ENCODE results near the gene MSANTD3. TPM values are rescaled to one million over a fixed set of nuclear protein-coding genes. Genes with fewer than 3 reads are reported as not detected.

Gene MSANTD3
- total and polyA plus RNA-seq, 9 of the 15 experiments (the other 6 are each of a cell fraction or from before 2014, with no cell fraction given) = 9.4 to 28.7 (median 22.3) TPM

DNA sequence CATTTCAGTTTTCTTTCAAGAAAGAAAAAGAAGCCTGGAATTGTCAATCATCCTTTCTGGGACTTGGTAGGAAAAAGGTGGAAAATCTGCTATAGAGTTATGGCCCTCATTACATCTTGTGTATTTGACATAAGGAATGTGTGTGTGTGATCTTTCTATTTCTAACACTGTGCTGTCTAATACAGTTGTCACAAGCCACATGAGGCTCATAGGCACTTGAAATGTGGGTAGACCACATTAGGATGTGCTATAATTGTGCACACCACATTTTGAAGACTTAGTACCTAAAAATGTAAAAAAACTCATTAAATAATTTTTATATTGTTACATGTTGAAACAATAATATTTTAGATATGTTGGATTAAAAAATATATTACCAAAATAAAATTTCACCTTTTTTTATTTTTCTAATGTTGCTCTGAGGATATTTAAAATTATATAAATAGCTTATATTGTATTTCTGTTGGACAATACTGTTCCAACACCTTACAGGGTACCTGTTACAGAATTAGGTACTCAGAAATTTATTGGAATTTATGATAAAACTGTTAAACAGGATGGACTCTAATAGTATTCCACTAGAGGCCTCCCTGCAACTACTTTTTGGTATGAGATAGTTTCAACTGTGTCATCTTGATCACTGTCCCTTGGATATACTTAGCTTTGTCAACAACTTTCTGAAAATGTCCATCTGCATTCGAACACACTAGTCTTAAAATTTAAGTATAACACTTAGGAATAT is 18.4 kb downstream of the MSANTD3 start:
- CTCF ChIA-PET (ENCODE audit: low intra/inter-chr PET ratio) = no interaction called here
- in situ Hi-C loops (cut with MboI) (no loop called here), intact Hi-C loops (cut with micrococcal nuclease) (no loop called here)
- Histone ChIP-seq H3K4me3 (no peak overlapping the region), H3K36me3 (ENCODE audit: control insufficient read depth, insufficient read depth, low read length) (peaks cover 34% of the 10 kb centered on the region; the same call in 2 of the 3 replicates), H3K9ac (ENCODE audit: insufficient read depth in 1 of 2, low read depth in 2 of 2, low read length in 2 of 2) (no peak overlapping the region), H3K4me2 (ENCODE audit: insufficient read depth, low read length) (no peak overlapping the region), H3K9me3 (replicated peaks; ENCODE audit: control insufficient read depth, insufficient read depth, low read depth, low read length) (no peaks in the 10 kb centered on the region), H3K79me2 (ENCODE audit: control insufficient read depth, insufficient read depth, low read length) (0 out of 3 replicates have a peak, but pooled peaks cover 4% of the 10 kb centered on the region), H4K20me1 (replicated peaks; ENCODE audit: control insufficient read depth, insufficient read depth, low read length) (no peaks in the 10 kb centered on the region), H2AFZ (ENCODE audit: low read depth, low read length) (no peak overlapping the region), H3K4me1 (replicated peaks in 1 of 2; ENCODE audit: control insufficient read depth in 2 of 2, insufficient read depth in 2 of 2, low read length in 2 of 2) (no peaks in the 10 kb centered on the region), H3K27ac (ENCODE audit: extremely low read depth, low read depth, low read length) (no peak overlapping the region), H3K9me1 (ENCODE audit: control insufficient read depth, insufficient read depth, low read length) (no peaks in the 10 kb centered on the region), H3K27me3 (ENCODE audit: control insufficient read depth in 2 of 2, insufficient read depth in 2 of 2, low read length in 2 of 2) (no peaks in the 10 kb centered on the region)
- no peak for DNase-seq (ENCODE audit: extremely low read depth in 1 of 4, low spot score in 3 of 4)
- no peak for FAIRE-seq
- BruUV-seq (replicated peaks) = no TSS peak
- ATAC-seq = peak; percentile 31; the same call in 1 of the 3 replicates
- POLR2A ChIA-PET = no interaction called here
- 63% methylated on average over 1 of the region's 1 CpG for WGBS (ENCODE audit: insufficient coverage, low coverage, missing lambda C conversion rate)
- TF ChIP-seq, protein P1, sequence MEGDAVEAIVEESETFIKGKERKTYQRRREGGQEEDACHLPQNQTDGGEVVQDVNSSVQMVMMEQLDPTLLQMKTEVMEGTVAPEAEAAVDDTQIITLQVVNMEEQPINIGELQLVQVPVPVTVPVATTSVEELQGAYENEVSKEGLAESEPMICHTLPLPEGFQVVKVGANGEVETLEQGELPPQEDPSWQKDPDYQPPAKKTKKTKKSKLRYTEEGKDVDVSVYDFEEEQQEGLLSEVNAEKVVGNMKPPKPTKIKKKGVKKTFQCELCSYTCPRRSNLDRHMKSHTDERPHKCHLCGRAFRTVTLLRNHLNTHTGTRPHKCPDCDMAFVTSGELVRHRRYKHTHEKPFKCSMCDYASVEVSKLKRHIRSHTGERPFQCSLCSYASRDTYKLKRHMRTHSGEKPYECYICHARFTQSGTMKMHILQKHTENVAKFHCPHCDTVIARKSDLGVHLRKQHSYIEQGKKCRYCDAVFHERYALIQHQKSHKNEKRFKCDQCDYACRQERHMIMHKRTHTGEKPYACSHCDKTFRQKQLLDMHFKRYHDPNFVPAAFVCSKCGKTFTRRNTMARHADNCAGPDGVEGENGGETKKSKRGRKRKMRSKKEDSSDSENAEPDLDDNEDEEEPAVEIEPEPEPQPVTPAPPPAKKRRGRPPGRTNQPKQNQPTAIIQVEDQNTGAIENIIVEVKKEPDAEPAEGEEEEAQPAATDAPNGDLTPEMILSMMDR (IDR thresholded peaks at IDR 0.05 in 2 of 3, conservative IDR thresholded peaks at IDR 0.05 in 1 of 3; ENCODE audit: insufficient read depth in 2 of 3, low read depth in 1 of 3, low read length in 3 of 3) = peak in 1 of 3 experiments; percentile 16; a peak in 1 of 6 replicates
- TF ChIP-seq, protein P2, sequence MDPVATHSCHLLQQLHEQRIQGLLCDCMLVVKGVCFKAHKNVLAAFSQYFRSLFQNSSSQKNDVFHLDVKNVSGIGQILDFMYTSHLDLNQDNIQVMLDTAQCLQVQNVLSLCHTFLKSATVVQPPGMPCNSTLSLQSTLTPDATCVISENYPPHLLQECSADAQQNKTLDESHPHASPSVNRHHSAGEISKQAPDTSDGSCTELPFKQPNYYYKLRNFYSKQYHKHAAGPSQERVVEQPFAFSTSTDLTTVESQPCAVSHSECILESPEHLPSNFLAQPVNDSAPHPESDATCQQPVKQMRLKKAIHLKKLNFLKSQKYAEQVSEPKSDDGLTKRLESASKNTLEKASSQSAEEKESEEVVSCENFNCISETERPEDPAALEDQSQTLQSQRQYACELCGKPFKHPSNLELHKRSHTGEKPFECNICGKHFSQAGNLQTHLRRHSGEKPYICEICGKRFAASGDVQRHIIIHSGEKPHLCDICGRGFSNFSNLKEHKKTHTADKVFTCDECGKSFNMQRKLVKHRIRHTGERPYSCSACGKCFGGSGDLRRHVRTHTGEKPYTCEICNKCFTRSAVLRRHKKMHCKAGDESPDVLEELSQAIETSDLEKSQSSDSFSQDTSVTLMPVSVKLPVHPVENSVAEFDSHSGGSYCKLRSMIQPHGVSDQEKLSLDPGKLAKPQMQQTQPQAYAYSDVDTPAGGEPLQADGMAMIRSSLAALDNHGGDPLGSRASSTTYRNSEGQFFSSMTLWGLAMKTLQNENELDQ (CRISPR knock-in tag; IDR thresholded peaks at IDR 0.05; ENCODE audit: borderline replicate concordance) = no peak
- TF ChIP-seq RAD21 (CRISPR knock-in tag; conservative IDR thresholded peaks at IDR 0.05 in 1 of 2, IDR thresholded peaks at IDR 0.05 in 1 of 2) = peak in 1 of 2 experiments; percentile 35; a peak in 1 of 4 replicates

All from K562 (cell line).